ENCODE data around the gene UBTD1. TPM values are rescaled to one million over a fixed set of nuclear protein-coding genes. Genes with fewer than 3 reads are reported as not detected.
A peak's percentile ranks its signal among the peaks of the same experiment; 100 is the strongest.

Gene UBTD1
- total and polyA plus RNA-seq, 7 experiments from 2014 or later = 0.94 to 4.2 (median 2.1) TPM

DNA sequence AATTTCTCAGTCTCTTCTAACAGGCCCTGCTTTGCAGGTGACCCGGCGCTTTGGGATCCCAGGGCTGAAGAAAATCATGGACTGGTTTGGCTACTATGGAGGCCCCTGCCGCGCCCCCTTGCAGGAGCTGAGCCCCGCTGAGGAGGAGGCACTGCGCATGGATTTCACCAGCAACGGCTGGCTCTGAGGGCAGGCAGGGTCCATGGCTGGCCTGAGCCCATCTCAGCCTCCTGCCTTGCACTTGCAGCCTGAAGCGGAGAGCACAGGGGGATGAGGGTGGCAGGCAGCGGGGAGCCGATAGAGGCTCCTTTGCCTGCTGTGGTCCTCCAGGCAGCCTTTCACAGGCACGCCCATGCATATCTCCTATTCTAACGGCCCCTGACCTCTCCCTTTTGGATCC is 112.7 kb downstream of the UBTD1 start:
- Histone ChIP-seq H3K4me1 (ENCODE audit: control insufficient read depth in 2 of 2, insufficient read depth in 2 of 2, low read length in 2 of 2) (no peaks in the 10 kb centered on the region), H3K27ac (ENCODE audit: low read depth, low read length) (no peak overlapping the region), H3K9me3 (ENCODE audit: control insufficient read depth in 2 of 3, low read length in 3 of 3) (no peaks in the 10 kb centered on the region), H3K4me3 (ENCODE audit: low read length) (no peak overlapping the region), H3K27me3 (ENCODE audit: control insufficient read depth in 2 of 2, insufficient read depth in 2 of 2, low read length in 2 of 2) (no peaks in the 10 kb centered on the region), H3K36me3 (ENCODE audit: control insufficient read depth in 2 of 3, insufficient read depth in 3 of 3, low read length in 3 of 3) (no peaks in the 10 kb centered on the region)
- peaks cover 0 to 4% (median 0%) of the 10 kb centered on the region in 5 donors for H3K36me3 Mint-ChIP-seq
- peaks cover 0 to 1% (median 0%) of the 10 kb centered on the region in 7 donors for H3K4me1 Mint-ChIP-seq
- CTCF ChIA-PET = no interaction called here
- DNase-seq = no peak
- H3K4me3 Mint-ChIP-seq = no peak overlapping the region
- intact Hi-C loops (cut with micrococcal nuclease) = loop anchor here in 1 of 2 donors (5.0 kb wide), 1 partner anchor 39 kb away; the partner anchor contains the start of gene ANKRD2
- POLR2A ChIA-PET = no interaction called here
- no peak overlapping the region for H3K27ac Mint-ChIP-seq
- no peak for ATAC-seq
- no peaks in the 10 kb centered on the region for H3K9me3 Mint-ChIP-seq
- peaks cover 0 to 3% (median 2%) of the 10 kb centered on the region in 5 donors for H3K27me3 Mint-ChIP-seq

- POLR2A ChIA-PET = no interaction called here
- no peaks in the 10 kb centered on the region for H3K36me3 ChIP-seq (ENCODE audit: control insufficient read depth in 2 of 3, insufficient read depth in 3 of 3, low read length in 3 of 3)
- Mint-ChIP-seq H3K9me3 (no peaks in the 10 kb centered on the region), H3K4me1 (peaks cover 0 to 1% (median 0%) of the 10 kb centered on the region in 7 donors), H3K27ac (no peak overlapping the region), H3K4me3 (no peak overlapping the region), H3K36me3 (peaks cover 0 to 7% (median 0%) of the 10 kb centered on the region in 5 donors), H3K27me3 (no peaks in the 10 kb centered on the region)
- intact Hi-C loops (cut with micrococcal nuclease) = loop anchor here in 1 of 2 donors (5.0 kb wide), 1 partner anchor 40 kb away; the partner anchor contains the start of gene ANKRD2
- CTCF ChIA-PET = no interaction called here
- no peak for DNase-seq
- H3K4me1 ChIP-seq (ENCODE audit: control insufficient read depth in 2 of 2, insufficient read depth in 2 of 2, low read length in 2 of 2) = no peaks in the 10 kb centered on the region
- no peak overlapping the region for H3K27ac ChIP-seq (ENCODE audit: low read depth, low read length)
- H3K4me3 ChIP-seq (ENCODE audit: low read length) = no peak overlapping the region
- ATAC-seq = peak; percentile 47
- no peaks in the 10 kb centered on the region for H3K9me3 ChIP-seq (ENCODE audit: control insufficient read depth in 2 of 3, low read length in 3 of 3)
- H3K27me3 ChIP-seq (ENCODE audit: control insufficient read depth in 2 of 2, insufficient read depth in 2 of 2, low read length in 2 of 2) = no peaks in the 10 kb centered on the region
Measured at GRCh38 chr10:97612386-97612785, 113.7 kb downstream of the UBTD1 start.

DNA sequence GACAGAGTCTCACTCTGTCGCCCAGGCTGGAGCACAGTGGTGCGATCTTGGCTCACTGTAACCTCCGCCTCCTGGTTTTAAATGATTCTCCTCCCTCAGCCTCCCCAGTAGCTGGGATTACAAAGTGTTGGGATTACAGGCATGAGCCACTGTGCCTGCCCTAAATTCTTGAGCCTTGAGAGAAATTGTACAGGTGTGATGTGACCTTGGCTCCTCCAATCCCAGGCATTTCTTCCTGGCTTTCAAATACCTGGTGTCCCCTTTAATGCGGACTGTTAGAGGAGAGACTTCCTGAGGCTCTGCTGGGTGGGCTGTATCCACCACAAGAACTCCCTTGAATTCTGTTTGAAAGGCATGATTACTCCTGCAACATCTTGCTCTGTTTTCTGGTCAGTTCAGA is 119.6 kb downstream of the UBTD1 start:
- no peaks in the 10 kb centered on the region for H3K36me3 ChIP-seq (ENCODE audit: control insufficient read depth in 2 of 3, insufficient read depth in 3 of 3, low read length in 3 of 3)
- no peaks in the 10 kb centered on the region for H3K9me3 ChIP-seq (ENCODE audit: control insufficient read depth in 2 of 3, low read length in 3 of 3)
- DNase-seq (no peak), ATAC-seq (no peak)
- intact Hi-C loops (cut with micrococcal nuclease) = no loop called here
- ChIA-PET CTCF (no interaction called here), POLR2A (no interaction called here)
- H3K27ac ChIP-seq (ENCODE audit: low read depth, low read length) = no peak overlapping the region
- Mint-ChIP-seq H3K27me3 (no peaks in the 10 kb centered on the region), H3K4me3 (no peak overlapping the region), H3K9me3 (no peaks in the 10 kb centered on the region), H3K27ac (no peak overlapping the region), H3K4me1 (no peaks in the 10 kb centered on the region), H3K36me3 (peaks cover 0 to 7% (median 0%) of the 10 kb centered on the region in 5 donors)
- H3K27me3 ChIP-seq (ENCODE audit: control insufficient read depth in 2 of 2, insufficient read depth in 2 of 2, low read length in 2 of 2) = no peaks in the 10 kb centered on the region
- no peaks in the 10 kb centered on the region for H3K4me1 ChIP-seq (ENCODE audit: control insufficient read depth in 2 of 2, insufficient read depth in 2 of 2, low read length in 2 of 2)
- no peak overlapping the region for H3K4me3 ChIP-seq (ENCODE audit: low read length)

DNA sequence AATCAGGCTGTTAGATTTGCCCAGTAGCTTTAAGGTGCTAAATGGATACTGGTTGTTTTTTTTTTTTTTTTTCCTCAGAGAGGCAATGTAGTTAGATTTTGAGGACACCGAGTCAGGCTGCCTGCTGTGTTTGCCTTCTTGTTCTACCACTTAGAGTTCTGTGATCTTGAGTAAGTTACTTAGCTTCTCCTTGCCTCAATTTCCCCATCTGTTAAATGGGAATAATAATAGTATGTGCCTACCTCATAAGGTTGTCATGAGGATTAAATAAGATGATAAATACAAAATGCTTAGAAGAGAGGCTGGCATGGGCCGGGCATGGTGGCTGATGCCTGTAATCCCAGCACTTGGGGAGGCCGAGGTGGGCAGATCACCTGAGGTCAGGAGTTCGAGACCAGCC is 120.0 kb downstream of the UBTD1 start:
- ChIA-PET CTCF (no interaction called here), POLR2A (no interaction called here)
- no peak for DNase-seq
- Histone ChIP-seq H3K27ac (ENCODE audit: low read depth, low read length) (no peak overlapping the region), H3K36me3 (ENCODE audit: control insufficient read depth in 2 of 3, insufficient read depth in 3 of 3, low read length in 3 of 3) (no peaks in the 10 kb centered on the region), H3K27me3 (ENCODE audit: control insufficient read depth in 2 of 2, insufficient read depth in 2 of 2, low read length in 2 of 2) (no peaks in the 10 kb centered on the region), H3K4me3 (ENCODE audit: low read length) (no peak overlapping the region), H3K9me3 (ENCODE audit: control insufficient read depth in 2 of 3, low read length in 3 of 3) (no peaks in the 10 kb centered on the region), H3K4me1 (ENCODE audit: control insufficient read depth in 2 of 2, insufficient read depth in 2 of 2, low read length in 2 of 2) (no peaks in the 10 kb centered on the region)
- peaks cover 0 to 7% (median 0%) of the 10 kb centered on the region in 5 donors for H3K36me3 Mint-ChIP-seq
- H3K4me1 Mint-ChIP-seq = no peaks in the 10 kb centered on the region
- no peak overlapping the region for H3K27ac Mint-ChIP-seq
- H3K9me3 Mint-ChIP-seq = no peaks in the 10 kb centered on the region
- no peak for ATAC-seq
- no peak overlapping the region for H3K4me3 Mint-ChIP-seq
- intact Hi-C loops (cut with micrococcal nuclease) = no loop called here
- no peaks in the 10 kb centered on the region for H3K27me3 Mint-ChIP-seq

Other genes with a start within 250 kb of the UBTD1 start
- gene ARHGAP19, start 206.3 kb upstream of the UBTD1 start, total RNA-seq = 10 to 100 TPM; 12.8 to 40.1 (median 16.1) TPM
- 1 to 10 TPM; 5.7 to 6.5 TPM for gene ARHGAP19, start 206.3 kb upstream of the UBTD1 start, polyA plus RNA-seq
- gene FRAT1, start 179.7 kb upstream of the UBTD1 start, total RNA-seq = 10 to 100 TPM in 4 of 5 experiments, 1 to 10 TPM in 1; 5.3 to 41.0 (median 21.8) TPM
- gene FRAT1, start 179.7 kb upstream of the UBTD1 start, polyA plus RNA-seq = 10 to 100 TPM in 1 of 2 donors, 1 to 10 TPM in 1; 4.4 to 12.1 TPM
- gene FRAT2, start 164.2 kb upstream of the UBTD1 start, total RNA-seq = 10 to 100 TPM in 4 of 5 experiments, 1 to 10 TPM in 1; 9.3 to 39.7 (median 29.8) TPM
- 10 to 100 TPM in 1 of 2 donors, 1 to 10 TPM in 1; 9.3 to 16.9 TPM for gene FRAT2, start 164.2 kb upstream of the UBTD1 start, polyA plus RNA-seq
- gene RRP12, start 97.6 kb upstream of the UBTD1 start, total RNA-seq = 100 to 1,000 TPM in 1 of 5 experiments, 10 to 100 TPM in 4; 22.0 to 197 (median 32.3) TPM
- 10 to 100 TPM; 10.6 to 13.4 TPM for gene RRP12, start 97.6 kb upstream of the UBTD1 start, polyA plus RNA-seq
- 100 to 1,000 TPM in 2 of 5 experiments, 10 to 100 TPM in 3; 58.5 to 536 (median 69.8) TPM for gene PGAM1, start 72.7 kb upstream of the UBTD1 start, total RNA-seq
- gene PGAM1, start 72.7 kb upstream of the UBTD1 start, polyA plus RNA-seq = 100 to 1,000 TPM; 172 to 204 TPM
- 10 to 100 TPM; 32.6 to 65.4 (median 53.2) TPM for gene EXOSC1, start 52.9 kb upstream of the UBTD1 start, total RNA-seq
- 10 to 100 TPM; 69.7 to 80.3 TPM for gene EXOSC1, start 52.9 kb upstream of the UBTD1 start, polyA plus RNA-seq
- gene ZDHHC16, start 52.7 kb upstream of the UBTD1 start, total RNA-seq = 10 to 100 TPM; 13.2 to 38.8 (median 26.8) TPM
- 10 to 100 TPM; 24.4 to 37.3 TPM for gene ZDHHC16, start 52.7 kb upstream of the UBTD1 start, polyA plus RNA-seq
- 100 to 1,000 TPM in 2 of 5 experiments, 10 to 100 TPM in 3; 68.7 to 113 (median 87.9) TPM for gene MMS19, start 502 bp upstream of the UBTD1 start, total RNA-seq
- gene MMS19, start 502 bp upstream of the UBTD1 start, polyA plus RNA-seq = 10 to 100 TPM; 37.4 to 59.0 TPM
- under 1 TPM in 1 of 5 experiments, not detected in 4; 0.22 TPM for gene ANKRD2, start 73.9 kb downstream of the UBTD1 start, total RNA-seq
- gene ANKRD2, start 73.9 kb downstream of the UBTD1 start, polyA plus RNA-seq = not detected
- gene HOGA1, start 85.5 kb downstream of the UBTD1 start, total RNA-seq = not detected
- not detected for gene HOGA1, start 85.5 kb downstream of the UBTD1 start, polyA plus RNA-seq
- gene C10orf62, start 90.8 kb downstream of the UBTD1 start, total RNA-seq = not detected
- gene C10orf62, start 90.8 kb downstream of the UBTD1 start, polyA plus RNA-seq = not detected
- 1 to 10 TPM in 4 of 5 experiments, under 1 TPM in 1; 0.78 to 4.1 (median 1.5) TPM for gene MORN4, start 134.6 kb downstream of the UBTD1 start, total RNA-seq
- 1 to 10 TPM; 1.3 to 5.9 TPM for gene MORN4, start 134.6 kb downstream of the UBTD1 start, polyA plus RNA-seq
- gene PI4K2A, start 141.7 kb downstream of the UBTD1 start, total RNA-seq = 10 to 100 TPM in 4 of 5 experiments, 1 to 10 TPM in 1; 9.0 to 33.8 (median 11.0) TPM
- gene PI4K2A, start 141.7 kb downstream of the UBTD1 start, polyA plus RNA-seq = 1 to 10 TPM; 5.5 to 8.7 TPM
- gene AVPI1, start 188.3 kb downstream of the UBTD1 start, total RNA-seq = 10 to 100 TPM in 1 of 5 experiments, 1 to 10 TPM in 3, under 1 TPM in 1; 0.65 to 10.6 (median 2.5) TPM
- 1 to 10 TPM; 1.4 to 1.9 TPM for gene AVPI1, start 188.3 kb downstream of the UBTD1 start, polyA plus RNA-seq
- gene MARVELD1, start 214.8 kb downstream of the UBTD1 start, total RNA-seq = 1 to 10 TPM in 4 of 5 experiments, under 1 TPM in 1; 0.62 to 5.0 (median 2.3) TPM
- under 1 TPM; 0.07 to 0.09 TPM for gene MARVELD1, start 214.8 kb downstream of the UBTD1 start, polyA plus RNA-seq
- 10 to 100 TPM; 31.0 to 68.8 (median 61.8) TPM for gene ZFYVE27, start 238.2 kb downstream of the UBTD1 start, total RNA-seq
- gene ZFYVE27, start 238.2 kb downstream of the UBTD1 start, polyA plus RNA-seq = 10 to 100 TPM; 32.9 to 41.0 TPM